GM12892 (cell line): ENCODE measurements around the gene IBA57.

ENCODE experiments used
- DNase-seq: peaks from one replicate; pipeline ENCODE4 v3.0.0; 2011; ENCODE audit not compliant: insufficient read length
- FAIRE-seq: peaks from 2 replicates; lab custom pipeline; 2011; peaks lifted over from hg19 to GRCh38; lab: Jason Lieb, UNC
- POLR2A ChIP-seq: IDR thresholded peaks from 2 replicates; pipeline ENCODE4 v1.6.1; 2011; ENCODE audit warnings: low read depth, low read length, control low read depth
- POLR2AphosphoS5 ChIP-seq: IDR thresholded peaks from 2 replicates; pipeline ENCODE4 v1.6.1; 2011; ENCODE audit warnings: low read depth, low read length, control low read depth
- TAF1 ChIP-seq: IDR thresholded peaks from 2 replicates; pipeline ENCODE4 v1.6.1; 2011; ENCODE audit warnings: low read depth, mild to moderate bottlenecking, control low read depth, low read length, borderline replicate concordance

Gene IBA57

DNA sequence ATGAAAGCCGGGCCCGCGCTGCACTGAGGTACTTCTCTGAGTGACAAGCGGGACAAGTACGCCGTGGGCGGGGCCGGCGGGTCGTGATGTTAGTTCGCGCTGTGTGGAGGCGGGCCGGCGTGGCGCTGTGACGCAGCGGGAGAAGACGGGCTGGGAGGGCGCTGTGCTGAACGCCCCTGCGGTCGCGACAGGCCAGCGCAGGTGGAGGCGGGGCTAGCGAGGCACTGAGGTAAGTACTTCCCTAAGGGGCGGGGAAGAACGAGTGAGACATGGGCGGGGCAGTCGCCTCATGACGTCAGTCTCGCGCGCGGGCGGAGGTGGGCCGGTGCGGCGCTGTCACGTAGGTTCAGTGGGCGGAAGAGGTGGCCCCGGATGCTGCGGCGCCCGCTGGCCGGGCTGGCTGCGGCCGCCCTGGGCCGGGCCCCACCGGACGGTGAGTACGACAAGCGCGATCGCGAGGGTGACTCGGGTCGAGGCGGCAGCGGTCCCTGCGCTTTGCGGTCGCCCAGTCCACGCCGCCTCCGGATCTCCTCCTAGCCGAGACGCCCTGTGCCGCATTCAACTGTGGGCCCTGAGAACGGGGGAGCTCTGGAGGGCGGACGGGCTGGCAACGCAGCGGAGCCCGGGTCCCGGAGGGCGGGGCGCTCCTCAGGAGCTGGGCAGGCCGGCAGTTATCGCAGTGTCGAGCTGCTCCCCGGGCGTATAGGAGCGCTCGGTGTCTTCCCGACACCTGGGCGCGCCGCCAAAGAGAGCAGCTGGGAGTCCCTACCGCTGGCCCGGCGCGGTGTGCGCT lies 25.5 kb upstream of the IBA57 start, which contains the start of gene GUK1:
GUK1 (plus strand) TSS at position 349 of the 793 bp plus-strand sequence; CDS start at position 373, 24 bp downstream.
- peak; percentile 84 for TF ChIP-seq POLR2A
- TF ChIP-seq TAF1: peak; percentile 43
- peak; percentile 55 for TF ChIP-seq POLR2AphosphoS5
- peak; percentile 100 for FAIRE-seq

DNA sequence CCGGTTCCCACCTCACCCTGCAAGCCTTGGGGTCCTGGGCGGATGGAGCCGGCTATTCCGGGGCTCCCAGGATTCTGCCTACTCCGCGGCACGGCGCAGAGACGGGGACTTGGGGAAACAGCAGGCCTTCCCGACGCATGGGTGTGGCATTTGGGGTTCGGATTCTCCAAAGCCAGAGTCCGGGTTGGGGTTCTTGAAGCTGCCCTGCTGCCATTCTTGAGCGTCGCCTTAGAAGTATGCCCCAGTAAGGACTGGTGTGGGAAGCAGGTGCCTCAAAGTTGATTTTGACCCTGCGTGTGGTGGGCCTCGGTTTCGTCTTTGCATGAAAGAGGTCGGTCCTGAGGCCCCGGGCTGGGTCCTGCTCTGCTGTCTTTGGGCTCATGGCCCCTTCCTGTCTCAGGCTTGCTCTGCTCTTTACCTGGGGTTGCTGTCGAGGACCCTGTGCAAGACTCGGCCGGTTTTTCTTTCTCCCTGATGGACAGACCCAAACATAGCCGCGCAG lies 24.8 kb upstream of the IBA57 start:
- FAIRE-seq: peak; percentile 50
- no peak for DNase-seq

More for the DNA sequence above, 25.5 kb upstream of the IBA57 start, which contains the start of gene GUK1:
- peak; percentile 94 for DNase-seq

DNA sequence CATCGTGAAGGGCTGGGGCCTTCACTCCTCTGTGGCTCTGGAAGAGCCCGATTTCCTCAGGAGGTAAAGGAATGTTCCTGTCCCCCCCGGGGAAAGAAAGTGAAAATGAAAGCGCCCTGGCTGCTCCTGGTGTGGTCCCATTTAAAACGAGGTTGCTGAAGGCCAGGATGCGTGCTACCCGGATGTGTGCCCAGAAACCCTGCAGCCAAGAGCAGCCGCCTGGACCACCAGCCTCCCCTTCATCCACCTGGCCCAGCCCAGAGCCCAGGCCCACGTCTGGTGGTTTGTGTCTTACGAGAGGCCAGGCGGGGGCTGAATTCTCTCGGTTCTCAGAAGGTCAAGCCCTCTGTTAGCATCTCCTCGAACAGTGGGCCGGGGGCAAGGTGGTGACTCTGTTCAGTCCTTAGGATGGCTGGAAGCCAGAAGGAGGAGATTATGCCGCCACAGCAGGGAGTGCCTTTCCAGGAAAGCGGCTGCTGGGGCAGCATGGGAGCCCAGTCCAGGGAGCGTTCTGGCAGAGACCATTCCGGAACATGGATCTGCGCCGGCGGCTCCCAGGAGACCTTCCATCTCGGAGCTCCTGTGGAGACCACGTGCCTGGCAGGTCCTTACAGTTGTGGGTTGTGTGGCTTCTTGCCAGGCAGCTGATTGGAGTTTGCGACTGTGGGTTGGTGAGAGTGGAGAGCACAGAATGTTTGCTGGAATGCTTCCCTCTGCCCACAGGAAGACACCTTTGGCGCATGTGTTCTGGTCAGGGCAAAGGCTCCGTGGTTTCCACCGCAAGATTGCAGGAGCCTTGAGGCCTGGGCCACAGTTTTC lies 24.2 kb upstream of the IBA57 start:
- TF ChIP-seq POLR2AphosphoS5 (no peak), POLR2A (no peak), TAF1 (no peak)
- FAIRE-seq (no peak), DNase-seq (no peak)

More for the DNA sequence above, 24.8 kb upstream of the IBA57 start:
- no peak for TF ChIP-seq POLR2A
- no peak for TF ChIP-seq POLR2AphosphoS5
- no peak for TF ChIP-seq TAF1

DNA sequence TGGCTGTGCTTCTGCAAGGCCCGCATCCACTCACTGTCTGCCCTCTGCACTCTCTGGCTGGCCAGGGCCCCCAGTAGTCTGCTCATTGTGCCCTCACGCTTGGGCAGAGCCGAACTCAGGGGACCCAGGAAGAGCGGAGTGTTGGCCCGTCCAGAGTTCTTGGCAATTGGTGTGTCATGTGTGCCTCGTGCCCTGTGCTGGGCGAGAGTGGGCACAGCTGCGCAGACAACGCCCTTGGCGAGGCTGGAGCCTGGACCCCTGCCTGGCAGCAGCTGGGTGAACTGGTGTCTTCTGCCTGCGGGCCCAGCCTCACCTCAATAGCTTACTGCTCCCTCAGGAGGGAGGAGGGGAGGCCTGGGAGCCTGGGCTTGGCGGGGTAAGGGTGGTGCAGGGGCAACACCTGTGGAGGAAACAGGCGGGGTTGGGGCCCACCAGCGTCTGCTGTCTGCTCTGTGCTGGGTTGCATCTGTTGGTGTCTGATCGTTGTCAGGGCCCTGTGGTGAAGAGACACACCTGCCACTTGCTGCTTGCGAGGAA lies 23.4 kb upstream of the IBA57 start:
- FAIRE-seq (no peak), DNase-seq (no peak)
- no peak for TF ChIP-seq POLR2AphosphoS5
- TF ChIP-seq TAF1: no peak
- TF ChIP-seq POLR2A: no peak

DNA sequence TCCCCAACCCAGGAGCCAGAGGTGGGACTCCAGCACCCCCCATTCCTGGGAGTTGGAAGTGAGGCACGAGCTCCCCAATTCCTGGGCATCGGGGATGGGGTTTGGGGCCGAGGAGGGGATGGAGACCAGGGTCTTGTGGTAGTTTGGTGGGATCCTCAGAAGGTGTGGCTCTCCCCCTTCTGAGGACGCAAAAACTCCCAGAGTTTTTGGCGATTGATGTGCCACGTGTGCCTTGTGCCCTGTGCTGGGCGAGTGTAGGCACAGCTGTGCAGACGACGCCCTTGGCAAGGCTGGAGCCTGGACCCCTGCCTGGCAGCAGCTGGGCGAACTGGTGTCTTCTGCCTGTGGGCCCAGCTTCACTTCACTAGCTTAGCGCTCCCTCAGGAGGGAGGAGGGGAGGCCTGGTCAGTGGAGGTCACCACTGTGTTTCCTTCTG lies 22.9 kb upstream of the IBA57 start:
- no peak for DNase-seq
- no peak for FAIRE-seq
- TF ChIP-seq POLR2AphosphoS5 (no peak), TAF1 (no peak), POLR2A (no peak)

DNA sequence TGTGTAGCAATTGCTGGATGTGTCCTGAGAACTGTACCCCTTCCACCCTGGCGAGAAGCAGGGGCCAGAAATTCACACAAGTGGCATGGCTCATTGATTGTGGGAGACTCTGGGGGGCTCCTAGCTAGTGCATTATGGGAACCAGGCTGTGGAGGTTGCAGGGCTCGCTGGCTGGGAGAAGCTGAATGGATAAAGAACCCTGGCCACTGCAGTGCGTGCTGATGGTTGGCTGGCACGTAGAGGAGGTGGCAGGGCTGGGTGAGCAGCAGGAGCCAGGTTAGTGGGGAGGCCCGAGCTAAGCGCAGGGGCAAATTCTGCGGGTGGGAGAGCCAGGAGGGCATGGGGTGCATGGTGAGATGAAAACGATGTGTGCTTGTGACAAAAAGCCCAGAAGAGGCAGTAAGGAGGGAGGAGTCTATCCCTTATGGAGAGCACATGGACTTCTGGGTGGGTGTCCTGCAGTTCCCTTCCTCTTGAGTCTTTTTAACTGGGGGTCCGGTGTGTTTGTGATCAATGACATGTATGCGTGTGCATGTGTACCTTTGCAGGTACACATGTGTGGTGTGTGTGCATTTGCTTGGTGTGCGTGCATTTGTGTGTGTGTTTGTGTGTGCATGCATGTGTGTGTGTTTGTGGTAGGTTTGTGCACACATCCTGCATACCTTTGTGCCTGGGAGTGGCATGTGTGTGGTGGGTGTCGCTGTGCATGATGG lies 22.0 kb upstream of the IBA57 start:
- FAIRE-seq: no peak

DNA sequence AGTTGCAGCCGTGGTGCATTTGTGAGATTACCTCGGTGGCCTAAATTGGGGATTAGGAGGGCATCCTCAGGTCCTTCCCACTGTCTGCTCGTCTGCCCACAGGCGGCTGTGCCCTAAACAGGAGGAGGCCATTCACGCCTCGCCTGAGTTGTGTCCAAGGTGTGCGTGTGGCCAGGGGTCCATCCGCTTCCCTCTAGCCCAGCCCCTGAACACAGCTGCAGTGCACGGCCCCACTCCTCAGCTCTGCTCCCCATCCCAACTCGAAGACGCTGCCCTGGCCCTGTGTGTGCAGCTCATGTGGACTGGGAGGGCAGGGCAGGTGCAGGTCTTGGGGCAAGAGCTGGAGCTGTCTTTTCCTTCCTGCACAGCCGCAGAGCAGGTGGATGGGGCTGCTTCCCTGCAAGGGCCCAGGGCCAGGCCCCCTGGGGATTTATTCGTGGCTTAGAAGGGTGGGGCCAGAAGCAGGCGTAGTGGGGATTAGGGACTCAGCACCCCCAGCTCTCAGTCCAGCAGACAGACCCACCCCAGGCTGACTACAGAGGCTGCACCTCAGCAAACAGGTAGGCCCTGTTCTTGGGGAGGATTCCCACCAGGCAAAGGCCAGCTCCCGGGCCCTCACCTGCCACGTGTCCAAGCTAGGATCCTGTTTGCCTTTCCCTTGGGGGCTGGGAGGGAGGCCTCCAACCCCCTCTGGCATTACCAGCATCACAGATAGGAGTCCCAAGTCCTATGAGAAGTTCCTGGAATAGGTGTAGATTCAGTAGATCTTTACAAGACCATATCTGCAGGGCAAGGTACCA lies 21.2 kb upstream of the IBA57 start:
- FAIRE-seq (no peak), DNase-seq (no peak)
- TF ChIP-seq TAF1 (no peak), POLR2AphosphoS5 (no peak), POLR2A (no peak)

More for the DNA sequence above, 22.0 kb upstream of the IBA57 start:
- DNase-seq: no peak
- TF ChIP-seq POLR2AphosphoS5: no peak
- no peak for TF ChIP-seq POLR2A
- TF ChIP-seq TAF1: no peak

DNA sequence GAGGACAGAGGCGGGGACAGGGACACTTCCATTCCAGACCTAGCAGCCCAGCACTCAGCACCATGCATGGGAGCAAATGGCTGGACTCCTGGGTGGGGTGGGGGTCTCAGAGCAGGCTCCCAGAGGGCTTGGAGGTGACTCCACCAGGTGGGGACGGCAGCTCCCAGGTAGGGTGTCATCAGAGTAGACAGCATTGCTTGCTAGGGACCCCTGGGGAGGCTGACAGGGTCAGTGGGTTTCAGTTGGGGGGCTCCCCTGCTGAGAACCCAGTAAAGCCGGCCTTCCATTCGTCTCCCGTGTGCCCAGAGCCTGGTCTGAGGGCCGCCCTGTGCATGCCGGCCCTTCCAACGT lies 20.6 kb upstream of the IBA57 start:
- TF ChIP-seq POLR2A: no peak
- FAIRE-seq (no peak), DNase-seq (no peak)

DNA sequence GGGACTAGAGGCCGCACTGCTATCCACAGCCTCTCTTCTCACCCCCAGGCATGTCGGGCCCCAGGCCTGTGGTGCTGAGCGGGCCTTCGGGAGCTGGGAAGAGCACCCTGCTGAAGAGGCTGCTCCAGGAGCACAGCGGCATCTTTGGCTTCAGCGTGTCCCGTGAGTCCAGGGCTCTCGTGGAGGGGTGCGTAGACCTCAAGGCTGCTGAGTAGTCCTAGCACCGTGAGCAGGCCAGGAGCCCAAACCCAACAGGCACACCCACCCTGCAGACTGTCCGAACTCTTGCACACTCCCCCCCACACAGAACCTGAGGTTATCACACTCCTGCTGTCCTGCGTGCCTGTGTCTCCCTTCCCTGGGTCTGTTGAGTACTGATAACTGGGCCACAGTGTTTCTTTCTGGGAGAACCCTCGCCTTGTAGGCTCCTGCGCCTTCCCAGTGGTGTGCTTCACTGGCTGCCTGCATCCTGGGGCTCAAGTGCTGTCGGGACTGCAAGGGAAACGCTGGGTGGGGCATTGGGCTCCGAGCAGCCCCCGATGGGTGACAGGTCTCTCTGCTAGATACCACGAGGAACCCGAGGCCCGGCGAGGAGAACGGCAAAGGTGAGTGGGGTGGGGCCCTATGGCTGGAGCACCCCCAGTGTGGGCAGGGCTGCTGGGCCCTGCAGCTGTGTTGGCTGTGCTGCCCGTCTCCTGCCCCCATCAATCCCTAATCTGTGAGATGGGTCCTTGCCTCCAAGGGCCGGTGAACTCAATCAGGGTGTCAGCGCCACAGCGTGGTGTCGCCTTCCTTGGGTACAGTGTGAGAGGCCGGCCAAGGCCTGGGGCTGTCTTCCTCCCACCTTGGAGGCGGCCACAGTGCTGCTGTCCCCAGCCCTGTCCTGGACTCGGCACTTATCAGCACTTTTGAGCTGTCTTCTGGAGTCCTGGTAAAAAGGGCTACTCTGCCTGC lies 19.9 kb upstream of the IBA57 start:
- no peak for TF ChIP-seq POLR2AphosphoS5
- TF ChIP-seq POLR2A: no peak
- no peak for TF ChIP-seq TAF1
- FAIRE-seq (no peak), DNase-seq (no peak)
